Hepatocyte (in vitro differentiated cells): ENCODE results near the gene FLAD1.

Experiments used
- CTCF ChIP-seq: fragments of 200-600 bp; sonication (generic); IDR thresholded peaks from 2 replicates; pipeline ENCODE4 v1.5.1; 2016; ENCODE audit warnings: antibody characterized with exemption, mild to moderate bottlenecking; ENCODE audit not compliant: poor library complexity
- EZH2 ChIP-seq: fragments of 200-600 bp; sonication (generic); IDR thresholded peaks from 2 replicates; pipeline ENCODE4 v1.6.1; 2016; ENCODE audit warnings: antibody characterized with exemption, mild to moderate bottlenecking, borderline replicate concordance

GRCh38 chr1:155017946-155018316 is 34.8 kb downstream of the FLAD1 start:
- no peak for TF ChIP-seq CTCF
- no peak for TF ChIP-seq EZH2
